Measurements from ENCODE around the gene SUPT7L. TPM values are rescaled to one million over a fixed set of nuclear protein-coding genes. Genes with fewer than 3 reads are reported as not detected.

Gene SUPT7L
- total and polyA plus RNA-seq, 4 donors, result 9.6 to 14.6 (median 11.5) TPM

Small RNAs within 50 kb of the gene (small RNA-seq; reads per million reads assigned to genes)
- gene RF00340, result not detected

Other genes starting within 250 kb of the SUPT7L start
- 10 to 100 TPM; 51.5 to 56.9 TPM for gene NRBP1, start 235.0 kb downstream of the SUPT7L start, total RNA-seq
- 10 to 100 TPM; 34.3 to 40.5 TPM for gene NRBP1, start 235.0 kb downstream of the SUPT7L start, polyA plus RNA-seq
- 1 to 10 TPM; 1.8 to 2.8 TPM for gene KRTCAP3, start 221.2 kb downstream of the SUPT7L start, total RNA-seq
- gene KRTCAP3, start 221.2 kb downstream of the SUPT7L start, polyA plus RNA-seq, result 10 to 100 TPM in 1 of 2 donors, 1 to 10 TPM in 1; 6.7 to 12.7 TPM
- 1 to 10 TPM; 9.7 to 9.8 TPM for gene IFT172, start 173.9 kb downstream of the SUPT7L start, total RNA-seq
- 1 to 10 TPM; 2.6 to 2.9 TPM for gene IFT172, start 173.9 kb downstream of the SUPT7L start, polyA plus RNA-seq
- 10 to 100 TPM; 11.4 to 51.0 TPM for gene FNDC4, start 168.4 kb downstream of the SUPT7L start, total RNA-seq
- gene FNDC4, start 168.4 kb downstream of the SUPT7L start, polyA plus RNA-seq, result 100 to 1,000 TPM in 1 of 2 donors, 10 to 100 TPM in 1; 32.6 to 165 TPM
- gene GCKR, start 166.8 kb downstream of the SUPT7L start, total RNA-seq, result 100 to 1,000 TPM in 1 of 2 donors, 1 to 10 TPM in 1; 9.6 to 173 TPM
- 10 to 100 TPM; 71.0 to 87.8 TPM for gene GCKR, start 166.8 kb downstream of the SUPT7L start, polyA plus RNA-seq
- 10 to 100 TPM in 1 of 2 donors, 1 to 10 TPM in 1; 8.1 to 13.0 TPM for gene ZNF512, start 80.6 kb downstream of the SUPT7L start, total RNA-seq
- gene ZNF512, start 80.6 kb downstream of the SUPT7L start, polyA plus RNA-seq, result 1 to 10 TPM; 3.3 to 6.2 TPM
- 1 to 10 TPM; 1.6 to 2.5 TPM for gene CCDC121, start 34.6 kb downstream of the SUPT7L start, total RNA-seq
- gene CCDC121, start 34.6 kb downstream of the SUPT7L start, polyA plus RNA-seq, result 1 to 10 TPM in 1 of 2 donors, under 1 TPM in 1; 0.97 to 1.2 TPM
- gene GPN1, start 34.6 kb downstream of the SUPT7L start, total RNA-seq, result 10 to 100 TPM; 12.6 to 17.2 TPM
- 10 to 100 TPM; 10.7 to 12.2 TPM for gene GPN1, start 34.6 kb downstream of the SUPT7L start, polyA plus RNA-seq
- 10 to 100 TPM; 10.6 to 12.3 TPM for gene SLC4A1AP, start 275 bp upstream of the SUPT7L start, total RNA-seq
- 1 to 10 TPM; 7.2 to 8.5 TPM for gene SLC4A1AP, start 275 bp upstream of the SUPT7L start, polyA plus RNA-seq
- gene MRPL33, start 108.1 kb upstream of the SUPT7L start, total RNA-seq, result 10 to 100 TPM; 31.2 to 35.7 TPM
- 100 to 1,000 TPM in 1 of 2 donors, 10 to 100 TPM in 1; 46.2 to 130 TPM for gene MRPL33, start 108.1 kb upstream of the SUPT7L start, polyA plus RNA-seq
- 10 to 100 TPM in 1 of 2 donors, 1 to 10 TPM in 1; 6.3 to 14.6 TPM for gene RBKS, start 226.8 kb upstream of the SUPT7L start, total RNA-seq
- gene RBKS, start 226.8 kb upstream of the SUPT7L start, polyA plus RNA-seq, result 10 to 100 TPM; 15.8 to 18.8 TPM
- 10 to 100 TPM in 1 of 2 donors, 1 to 10 TPM in 1; 9.9 to 13.6 TPM for gene BABAM2, start 227.1 kb upstream of the SUPT7L start, total RNA-seq
- 10 to 100 TPM; 14.2 to 17.0 TPM for gene BABAM2, start 227.1 kb upstream of the SUPT7L start, polyA plus RNA-seq